Pulmonary artery endothelial cell (primary cell): ENCODE measurements around the gene LSM6. TPM values are rescaled to one million over a fixed set of nuclear protein-coding genes. Genes with fewer than 3 reads are reported as not detected.

ENCODE experiments used
- DNase-seq: peaks from one replicate; pipeline ENCODE4 v3.0.0-alpha.2; 2011; ENCODE audit warnings: low read depth, low spot score
- total RNA-seq: library from RNA; depleted of rRNA; stranded (reverse); fragments of >200 nt; gene quantifications from 2 replicates; pipeline ENCODE4 v1.2.3, GENCODE V29; 2014

LSM6 gene
- total RNA-seq, 1 donor from 2014 or later: 35.0 TPM

DNA sequence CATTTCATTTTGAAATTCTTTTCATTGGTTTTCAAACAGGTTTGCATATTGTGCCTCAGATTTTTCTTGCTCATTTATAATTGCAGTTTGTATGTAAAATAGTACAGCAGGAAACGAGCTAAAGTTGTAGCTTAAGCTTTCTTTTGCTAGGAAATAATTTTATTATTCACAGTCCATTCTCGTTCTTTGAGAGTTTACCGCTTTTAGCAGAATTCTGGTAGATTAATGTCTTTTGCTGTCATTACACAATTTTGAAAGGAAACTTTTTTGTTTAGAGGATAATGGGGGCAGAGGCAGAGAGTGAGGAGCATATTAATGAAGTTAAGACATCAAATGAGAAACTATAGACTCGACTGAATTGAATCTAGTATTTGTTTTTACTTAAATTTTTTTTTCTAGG lies 10.5 kb downstream of the LSM6 start:
- DNase-seq: no peak

DNA sequence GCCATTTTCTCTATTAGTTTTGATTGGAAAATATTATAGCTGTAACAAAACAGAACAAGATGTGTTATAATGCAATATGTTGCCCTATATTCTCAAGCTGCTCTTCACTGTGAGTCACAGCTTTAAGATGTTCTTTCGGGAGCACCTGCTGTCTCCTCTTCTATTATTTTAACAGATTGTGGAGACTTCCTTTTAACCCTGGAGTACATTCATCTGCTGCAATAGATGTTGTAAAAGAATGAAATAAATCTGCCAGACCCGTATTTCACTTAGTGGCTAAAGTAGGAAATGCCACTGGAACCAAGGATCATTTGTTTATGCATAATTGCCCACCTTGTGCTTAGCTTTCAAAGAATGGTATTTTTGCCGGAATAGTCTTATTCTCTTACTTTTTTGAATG lies 11.1 kb downstream of the LSM6 start:
- no peak for DNase-seq

DNA sequence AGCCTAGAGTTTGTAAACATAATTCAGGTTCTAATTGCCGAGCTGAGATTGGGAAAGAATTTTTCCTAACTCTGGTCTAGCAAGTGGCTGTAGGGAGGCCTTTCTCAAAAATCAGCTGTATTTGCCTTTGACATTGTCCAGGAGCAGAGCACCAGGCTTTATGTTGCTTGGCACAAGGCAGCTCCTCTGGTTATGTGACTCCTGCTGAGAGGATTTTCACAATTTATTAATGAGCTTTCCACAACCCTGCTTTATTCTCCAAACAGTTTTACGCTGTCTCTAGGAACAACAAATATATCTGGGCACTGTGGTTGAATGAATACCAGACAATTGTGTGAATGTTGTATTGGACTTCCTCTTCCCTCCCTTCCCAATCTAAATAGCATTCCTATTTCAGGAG lies 14.9 kb downstream of the LSM6 start:
- DNase-seq: no peak

- DNase-seq: no peak
Observed at GRCh38 chr4:146191766-146192458, 16.4 kb downstream of the LSM6 start.

DNA sequence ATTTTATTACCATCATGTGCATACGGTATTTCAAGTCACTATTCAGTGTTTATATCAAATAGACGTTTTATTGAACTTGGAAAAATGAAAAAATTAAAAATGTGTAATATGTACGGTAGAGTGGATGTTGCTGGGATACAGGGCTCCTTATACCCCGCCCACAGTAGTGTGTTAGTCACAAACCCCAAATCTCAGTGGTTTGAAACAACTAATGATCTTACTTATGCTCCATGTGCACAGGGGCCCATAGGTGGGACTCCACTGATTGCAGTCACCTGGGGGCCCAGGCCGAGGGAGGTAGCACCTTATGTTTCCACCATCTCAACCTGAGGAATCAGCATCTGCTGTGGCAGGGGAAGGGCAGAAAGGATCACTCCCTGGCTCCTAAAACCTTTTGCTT lies 18.1 kb downstream of the LSM6 start:
- DNase-seq: no peak

DNA sequence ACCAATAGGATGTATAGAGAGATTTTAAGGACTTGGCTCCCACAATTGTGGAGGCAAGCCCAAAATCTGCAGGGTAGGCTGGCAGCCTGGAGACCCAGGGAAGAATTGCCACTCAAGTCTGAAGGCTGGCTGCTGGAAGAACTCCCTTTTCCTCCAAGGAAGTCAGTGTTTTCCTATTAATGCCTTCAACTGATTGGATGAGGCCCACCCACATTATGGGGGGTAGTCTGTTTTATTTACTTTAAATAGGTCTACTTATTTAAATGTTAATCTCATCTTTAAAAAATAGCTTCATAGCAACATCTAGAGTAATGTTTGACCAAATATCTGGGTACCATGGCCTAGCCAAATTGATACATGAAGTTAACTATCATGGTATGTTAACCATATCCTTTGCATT lies 18.7 kb downstream of the LSM6 start:
- DNase-seq: no peak

GRCh38 chr4:146202665-146203064 lies 27.1 kb downstream of the LSM6 start:
- DNase-seq: no peak

GRCh38 chr4:146207410-146207809 lies 31.9 kb downstream of the LSM6 start:
- DNase-seq: no peak

DNA sequence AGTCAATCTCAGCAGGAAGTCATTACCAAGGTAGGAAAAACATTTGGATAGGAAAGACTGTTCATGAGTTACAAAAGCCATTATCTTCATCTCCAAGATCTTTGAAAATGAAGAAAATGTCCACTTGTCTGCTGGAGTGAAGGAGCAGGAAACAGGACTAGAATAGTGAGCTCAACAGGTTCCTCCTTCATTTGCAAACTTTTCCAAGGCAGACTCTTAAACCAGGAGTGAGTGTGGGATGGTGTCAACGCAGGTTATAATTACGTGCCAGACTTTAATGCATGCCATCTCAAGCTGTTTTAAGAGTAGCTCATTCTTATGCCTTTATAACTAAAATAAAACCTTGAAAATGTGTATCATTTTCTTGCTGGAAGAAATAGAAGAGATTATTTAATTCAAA lies 35.4 kb downstream of the LSM6 start:
- no peak for DNase-seq

GRCh38 chr4:146211440-146211839 lies 35.9 kb downstream of the LSM6 start:
- DNase-seq: no peak

DNA sequence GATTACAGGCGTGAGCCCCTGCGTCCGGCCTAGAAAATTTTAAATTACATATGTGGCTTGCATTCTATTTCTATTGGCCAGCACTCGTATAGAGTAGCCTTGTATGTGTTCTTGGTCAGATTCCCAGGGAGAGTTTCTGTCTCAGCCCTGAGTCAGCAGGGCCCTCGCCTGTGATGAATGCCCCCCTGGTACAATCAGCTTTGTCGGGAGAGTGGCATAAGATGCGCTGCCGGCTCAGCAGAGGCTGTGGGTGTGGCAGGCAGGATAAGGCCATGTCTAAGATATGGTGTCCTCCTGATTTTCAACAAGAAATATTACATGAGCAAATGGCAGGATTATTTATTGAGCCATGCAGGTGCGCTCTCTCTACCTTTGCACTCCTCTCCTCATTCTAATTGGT lies 37.3 kb downstream of the LSM6 start:
- no peak for DNase-seq

GRCh38 chr4:146214238-146214637 lies 38.7 kb downstream of the LSM6 start, which contains the start of gene REELD1:
TSS of gene REELD1 (plus strand) at chr4:146214538. CDS start at chr4:146216953, 2,415 bp downstream.
- no peak for DNase-seq

GRCh38 chr4:146222313-146222712 lies 46.8 kb downstream of the LSM6 start:
- no peak for DNase-seq

- no peak for DNase-seq
Observed at GRCh38 chr4:146224326-146224966, 48.9 kb downstream of the LSM6 start.

DNA sequence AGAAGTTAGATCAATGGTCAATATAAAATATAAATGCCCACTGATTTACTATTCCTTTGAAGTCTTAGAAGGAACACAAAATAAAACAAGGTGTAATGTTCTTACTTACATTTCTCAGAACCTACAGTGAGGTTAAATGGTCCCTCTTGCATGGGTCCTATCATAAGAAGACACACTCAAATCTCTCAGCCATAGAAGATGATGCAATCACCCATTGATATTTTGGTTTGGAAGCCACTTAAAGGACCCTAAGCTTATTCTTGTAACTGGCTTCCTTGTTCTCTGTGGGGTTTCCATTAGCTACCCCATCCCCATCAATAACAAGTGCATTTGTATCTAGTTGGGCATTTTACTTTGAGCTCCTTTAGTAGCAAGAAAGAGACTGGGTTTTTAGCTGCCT lies 53.9 kb downstream of the LSM6 start:
- no peak for DNase-seq

DNA sequence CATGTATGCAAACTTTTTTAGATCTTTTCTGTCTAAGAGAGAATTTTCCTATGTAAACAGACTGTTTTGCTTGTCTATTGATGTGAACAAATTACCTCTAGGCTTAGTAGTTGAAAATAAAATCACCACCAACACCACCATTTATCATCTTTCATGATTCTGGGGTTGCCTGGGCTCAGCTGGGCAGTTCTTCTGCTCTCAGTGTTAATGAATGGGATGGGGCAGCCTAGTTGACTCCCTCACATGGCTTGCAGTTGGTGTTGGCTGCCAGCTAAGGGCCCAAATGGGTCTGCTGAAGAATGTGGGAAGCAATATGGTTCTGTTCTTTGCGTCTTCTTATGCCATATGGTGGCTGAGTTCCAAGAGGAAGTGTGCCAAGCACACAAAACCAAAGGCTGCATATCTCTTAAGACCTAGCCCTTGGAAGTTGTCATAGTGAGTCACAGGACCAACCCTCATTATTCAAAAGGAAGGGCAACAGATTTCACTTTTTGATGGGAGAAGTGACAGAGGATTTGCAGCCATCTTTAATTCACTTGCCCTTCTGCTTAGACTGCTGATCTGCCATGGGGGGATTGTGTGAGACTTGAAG lies 56.7 kb downstream of the LSM6 start:
- DNase-seq: no peak

GRCh38 chr4:146235654-146236177 lies 60.2 kb downstream of the LSM6 start:
- no peak for DNase-seq

DNA sequence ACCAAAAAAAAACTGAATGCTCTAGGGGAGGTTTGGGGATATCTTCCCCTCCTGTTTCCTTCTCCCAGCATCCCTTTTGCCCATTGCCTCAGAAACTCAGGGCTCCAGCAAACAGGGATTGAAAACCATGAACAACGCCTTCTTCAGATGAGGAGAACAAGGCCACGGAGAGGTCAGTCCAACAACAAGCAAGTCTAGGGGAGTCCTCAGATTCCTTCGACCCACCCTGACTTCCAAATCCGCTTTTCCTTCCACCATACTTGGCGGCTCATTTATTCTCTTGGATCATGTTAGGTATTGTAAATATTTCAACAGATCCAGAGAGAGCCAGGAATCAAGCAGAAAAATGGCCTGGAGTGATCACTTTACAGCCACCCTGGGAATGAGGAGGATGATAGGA lies 60.7 kb downstream of the LSM6 start:
- DNase-seq: no peak

DNA sequence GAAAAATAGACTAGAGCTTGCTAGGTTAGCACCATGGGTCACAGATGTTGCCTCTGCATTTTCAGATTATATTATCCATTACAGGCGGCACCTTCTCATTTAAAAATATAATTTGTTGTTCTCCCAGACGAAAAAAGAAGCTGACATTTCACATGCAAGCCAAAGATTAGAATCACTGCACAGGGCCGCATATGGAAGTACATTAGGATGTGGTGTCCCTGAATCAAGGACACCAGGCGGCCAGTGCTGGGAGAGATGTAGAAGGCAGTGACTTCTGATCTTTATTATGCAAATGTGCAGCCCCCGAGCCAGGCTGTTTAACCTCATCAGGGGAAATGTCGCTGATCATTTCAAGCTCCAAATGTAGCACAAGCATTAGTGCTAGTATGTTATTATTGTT lies 61.6 kb downstream of the LSM6 start:
- DNase-seq: no peak

GRCh38 chr4:146238107-146238506 lies 62.6 kb downstream of the LSM6 start:
- no peak for DNase-seq
